HG03095 (cell line): ENCODE measurements around the gene TMSB4X.
"Not testable (repeated sequence)": the region's sequence is repeated elsewhere in the genome, so short reads cannot be mapped to it uniquely, and the experiment has no call there.

Experiments
- ATAC-seq: cut with Tn5 transposase; IDR thresholded peaks from one replicate; pipeline ENCODE4 v1.9.1; 2021; ENCODE audit warnings: moderate library complexity; ENCODE audit not compliant: unreplicated experiment

The TMSB4X gene

DNA sequence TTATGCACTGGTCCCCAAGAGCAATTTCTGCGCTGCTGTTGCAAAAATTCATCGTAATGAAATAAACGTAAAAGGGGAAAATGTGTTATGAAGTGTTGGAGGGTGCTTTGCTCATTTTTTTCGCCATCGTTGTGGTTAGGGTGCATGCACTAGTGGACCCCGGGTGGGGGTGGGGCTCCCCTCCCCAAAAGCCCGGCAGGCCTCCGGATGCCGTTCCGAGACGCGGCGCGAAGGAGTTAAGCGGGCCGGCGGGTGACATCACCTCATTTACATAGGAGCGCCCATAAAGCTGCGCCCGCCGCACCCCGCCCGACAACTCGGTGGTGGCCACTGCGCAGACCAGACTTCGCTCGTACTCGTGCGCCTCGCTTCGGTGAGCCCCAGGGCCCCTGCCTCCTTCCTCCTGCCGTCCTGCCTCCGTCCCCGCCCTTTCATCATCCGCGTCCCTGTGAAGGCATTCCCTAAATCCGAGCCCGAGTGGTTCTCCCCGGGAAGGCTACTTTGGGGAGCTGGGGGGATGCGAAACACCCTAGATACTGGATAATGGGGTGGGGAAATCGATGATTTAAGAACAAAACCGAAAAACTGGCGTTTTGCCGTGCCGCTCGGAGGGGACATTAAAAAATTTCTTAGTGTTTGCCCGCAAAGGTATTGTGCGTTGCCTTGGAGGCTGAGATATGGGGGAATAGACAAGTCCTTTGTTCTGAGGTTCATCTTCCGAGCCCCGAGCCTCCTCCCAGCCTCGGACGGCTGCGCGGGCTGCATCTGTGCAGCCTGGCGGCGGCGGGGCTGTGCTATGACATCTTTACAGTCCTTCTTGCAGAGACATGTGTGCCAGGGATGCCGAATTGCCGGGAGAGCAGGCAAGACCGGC is at the start of gene TMSB4X:
Gene TMSB4X, plus strand, starts transcription at position 315 of the 874 bp plus-strand sequence.
- ATAC-seq = peak; percentile 29

GRCh38 chrX:12929701-12930100 is 45.2 kb upstream of the TMSB4X start:
- no peak for ATAC-seq

DNA sequence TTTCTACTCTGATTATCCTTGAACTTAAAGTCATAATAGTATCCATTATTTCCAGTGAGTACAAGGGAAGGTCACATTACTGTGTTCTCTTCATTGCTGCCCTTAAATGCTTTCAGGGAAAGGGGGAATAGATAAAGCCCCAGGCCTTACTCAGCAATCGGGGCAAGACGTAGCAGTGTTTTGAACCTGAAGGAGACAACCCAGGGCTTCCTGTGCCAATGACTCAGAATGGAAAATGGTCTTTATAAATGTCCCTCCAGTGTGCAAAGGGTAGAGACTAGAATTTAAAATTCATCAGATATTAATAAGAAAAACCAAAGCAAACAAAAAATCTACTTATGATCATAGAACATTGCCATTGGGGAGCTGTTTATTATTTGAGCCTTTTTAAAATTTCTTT is 44.8 kb upstream of the TMSB4X start:
- no peak for ATAC-seq

DNA sequence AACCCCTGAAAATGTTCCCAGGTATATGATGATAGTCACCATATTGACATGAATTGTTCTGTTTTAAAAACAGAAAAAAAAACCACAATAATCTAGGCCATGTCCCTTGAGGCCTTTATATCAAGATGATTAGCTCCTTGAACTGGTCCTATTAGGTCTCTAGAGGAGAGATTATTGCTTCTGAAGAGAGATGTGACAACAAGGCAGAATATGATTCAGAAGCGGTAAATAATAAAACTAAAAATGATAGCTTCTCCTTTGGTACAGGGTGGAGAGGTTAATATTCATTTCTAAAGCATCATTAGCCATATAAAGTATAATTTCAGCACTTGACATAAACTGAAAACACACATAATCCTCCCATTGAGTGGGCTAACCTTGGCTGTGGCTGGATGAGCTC is 42.7 kb upstream of the TMSB4X start:
- no peak for ATAC-seq

- ATAC-seq = no peak
These were observed 40.1 kb upstream of the TMSB4X start for GRCh38 chrX:12934850-12935249.

DNA sequence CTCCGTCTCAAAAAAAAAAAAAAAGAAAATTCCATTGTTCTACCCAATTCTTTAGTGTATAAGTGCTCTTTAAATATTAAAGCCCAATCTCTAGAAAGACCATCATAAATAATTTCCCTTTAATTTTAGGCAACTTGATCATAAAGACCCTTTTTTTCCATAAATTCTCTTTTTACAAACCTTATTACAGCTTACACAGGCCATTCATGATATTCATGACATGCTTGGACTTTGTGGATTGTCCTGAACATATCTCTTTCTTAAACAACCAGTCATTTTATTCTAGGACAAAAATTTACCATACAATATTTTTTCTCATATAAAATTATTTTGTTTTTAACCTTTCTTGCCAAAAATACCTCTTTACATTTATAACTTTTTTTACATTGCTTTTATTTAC is 38.0 kb upstream of the TMSB4X start:
- no peak for ATAC-seq

- ATAC-seq = not testable (repeated sequence)
These were observed 34.4 kb upstream of the TMSB4X start for GRCh38 chrX:12940471-12940870.

- not testable (repeated sequence) for ATAC-seq
These were observed 31.3 kb upstream of the TMSB4X start for GRCh38 chrX:12943592-12943991.

DNA sequence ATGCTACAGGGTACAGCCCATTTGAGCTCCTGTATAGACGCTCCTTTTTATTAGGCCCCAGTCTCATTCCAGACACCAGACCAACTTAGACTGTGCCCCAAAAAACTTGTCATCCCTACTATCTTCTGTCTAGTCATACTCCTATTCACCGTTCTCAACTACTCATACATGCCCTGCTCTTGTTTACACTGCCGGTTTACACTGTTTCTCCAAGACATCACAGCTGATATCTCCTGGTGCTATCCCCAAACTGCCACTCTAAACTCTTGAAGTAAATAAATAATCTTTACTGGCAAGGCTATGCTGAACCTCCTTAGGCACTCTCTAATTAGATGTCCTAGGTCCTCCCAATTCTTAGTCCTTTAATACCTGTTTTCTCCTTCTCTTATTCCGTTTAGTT is 30.5 kb upstream of the TMSB4X start:
- not testable (repeated sequence) for ATAC-seq

DNA sequence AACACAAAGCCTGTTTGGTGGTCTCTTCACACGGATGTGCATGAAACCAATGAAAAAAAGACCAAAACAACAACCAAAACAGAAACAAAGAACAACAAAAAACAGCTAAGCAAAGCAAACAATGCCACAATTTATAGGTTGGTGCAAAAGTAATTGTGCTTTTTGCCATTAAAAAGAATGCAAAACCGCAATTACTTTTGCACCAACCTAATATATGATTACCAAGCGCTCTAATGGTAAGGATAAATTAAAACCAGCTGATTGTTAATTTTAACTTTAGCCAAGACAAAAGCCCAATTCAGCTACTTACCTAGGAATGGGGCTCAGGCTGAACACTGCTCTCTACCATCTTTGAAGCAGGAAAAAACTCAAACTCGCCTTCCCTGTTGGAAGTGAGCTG is 29.4 kb upstream of the TMSB4X start:
- ATAC-seq = no peak

GRCh38 chrX:12946406-12946805 is 28.5 kb upstream of the TMSB4X start:
- ATAC-seq = no peak

- ATAC-seq = no peak
These were observed 27.9 kb upstream of the TMSB4X start for GRCh38 chrX:12946838-12947544.

DNA sequence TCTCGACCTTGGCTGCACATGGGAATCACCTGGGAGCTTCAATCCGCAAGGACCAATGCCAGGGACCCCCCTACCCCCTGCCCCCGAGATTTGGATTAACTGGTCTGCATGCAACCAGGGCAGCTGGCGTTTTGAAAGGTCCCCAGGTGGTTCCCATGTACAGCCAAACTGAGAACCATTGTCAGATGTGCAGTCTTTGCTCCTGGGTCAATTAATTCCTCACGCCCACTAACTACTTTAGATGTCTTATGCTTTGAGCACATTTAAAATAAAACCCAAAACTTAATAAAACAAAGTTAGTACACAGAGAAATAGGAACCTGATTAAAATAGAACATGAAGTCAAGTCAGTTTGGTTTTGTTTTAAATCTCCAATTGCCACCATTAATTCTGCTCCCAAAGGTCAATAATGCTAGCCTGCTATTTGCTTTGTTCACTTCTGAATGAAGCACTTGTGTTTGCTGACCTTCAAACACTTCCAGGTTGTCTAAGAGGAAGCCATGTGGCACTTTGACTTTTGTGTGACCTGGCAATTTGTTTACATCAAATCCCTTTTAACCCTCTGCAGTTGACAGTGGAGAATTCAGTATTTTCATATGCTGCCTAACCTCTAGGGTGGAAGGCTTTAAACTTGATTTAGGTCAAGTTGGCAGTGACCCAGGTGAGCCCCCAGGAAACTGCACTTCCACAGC is 27.2 kb upstream of the TMSB4X start:
- no peak for ATAC-seq

GRCh38 chrX:12948495-12948894 is 26.4 kb upstream of the TMSB4X start:
- no peak for ATAC-seq

DNA sequence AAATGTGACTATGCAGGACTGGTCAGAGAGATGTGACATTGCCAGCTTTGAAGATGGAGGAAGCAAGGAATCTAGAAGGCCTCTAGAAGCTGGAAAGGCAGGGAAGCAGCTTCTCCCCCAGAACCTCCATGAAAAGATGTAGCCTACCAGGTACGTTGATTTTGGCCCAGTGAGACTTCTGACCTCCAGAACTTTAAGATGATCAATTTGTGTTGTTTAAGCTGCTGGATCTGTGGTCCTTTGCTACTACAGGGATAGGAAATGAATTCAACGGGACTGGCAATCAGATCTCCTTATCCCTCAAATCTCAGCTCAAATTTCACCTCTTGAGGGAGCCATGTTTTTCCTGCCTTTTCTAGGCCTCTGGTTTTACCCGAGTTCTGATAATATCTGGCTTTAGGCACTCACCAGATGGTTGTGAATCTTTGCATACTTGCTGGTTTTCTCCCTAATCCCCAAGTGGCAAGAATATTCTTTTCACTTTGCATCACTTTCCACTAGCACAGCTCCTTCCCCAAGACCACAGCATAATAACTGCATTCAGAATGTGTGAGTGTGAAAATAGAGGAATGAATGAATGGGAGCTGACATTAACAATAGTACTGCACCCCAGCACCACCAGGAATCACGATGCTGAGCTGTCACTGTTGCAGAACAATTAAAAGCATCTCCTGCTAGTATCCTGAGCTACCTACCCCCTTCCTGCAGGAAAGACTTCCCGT is 25.5 kb upstream of the TMSB4X start:
- no peak for ATAC-seq

- peak; percentile 56 for ATAC-seq
These were observed 24.8 kb upstream of the TMSB4X start for GRCh38 chrX:12949927-12950656.

DNA sequence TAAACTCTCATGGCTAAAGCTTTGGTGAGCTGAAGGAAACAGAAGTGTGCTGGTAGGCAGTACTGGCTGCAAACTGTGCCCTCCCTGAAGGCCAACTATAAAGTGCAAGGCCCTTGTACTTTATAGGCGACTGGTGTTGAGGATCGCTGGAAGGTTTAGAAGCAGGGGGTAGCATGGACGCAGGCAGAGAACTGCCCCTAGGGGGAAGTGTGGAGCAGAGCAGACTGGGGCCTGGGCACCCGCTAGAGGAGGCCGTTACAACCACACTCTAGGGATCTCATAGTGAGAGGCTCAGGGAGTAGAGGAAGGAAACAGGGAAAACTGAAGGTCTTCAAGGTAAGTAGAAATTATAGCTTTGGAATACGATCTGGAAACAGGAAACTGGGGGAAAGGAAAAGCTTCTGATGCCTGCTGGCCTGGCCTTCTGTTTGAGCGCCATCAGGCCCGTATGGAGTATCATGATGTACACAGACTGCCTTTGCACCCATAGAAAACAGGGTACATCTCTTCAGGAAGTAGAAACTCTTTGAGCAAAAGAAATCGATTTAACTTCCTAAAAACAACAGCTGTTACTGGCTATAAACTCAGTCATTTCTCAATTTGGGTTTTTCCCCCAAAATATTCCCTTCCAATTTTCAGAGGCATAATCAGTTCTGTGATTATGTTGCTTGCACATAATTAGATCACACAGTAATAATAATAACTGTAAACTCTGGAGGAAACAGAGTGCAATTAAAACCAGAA is 23.9 kb upstream of the TMSB4X start:
- peak; percentile 46 for ATAC-seq

GRCh38 chrX:12951595-12951975 is 23.3 kb upstream of the TMSB4X start:
- no peak for ATAC-seq

- no peak for ATAC-seq
These were observed 21.5 kb upstream of the TMSB4X start for GRCh38 chrX:12953420-12953819.

DNA sequence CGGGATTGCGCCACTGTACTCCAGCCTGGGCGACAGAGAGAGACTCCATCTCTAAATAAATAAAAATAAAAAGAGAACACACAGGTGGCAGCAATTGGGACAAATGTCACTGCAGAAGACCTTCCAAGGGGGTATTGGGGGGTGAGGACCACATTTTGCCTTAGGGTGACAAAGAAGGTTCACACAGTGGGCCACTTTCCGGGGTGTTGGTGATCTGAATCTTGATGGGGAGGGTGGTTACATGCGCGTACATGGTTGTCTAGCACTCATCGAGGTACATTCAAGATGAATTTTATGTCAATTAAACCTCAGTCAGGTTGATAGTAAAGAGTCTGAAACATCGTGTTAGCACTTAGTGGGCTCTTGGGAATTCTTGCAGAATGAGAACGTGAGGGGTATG is 20.5 kb upstream of the TMSB4X start:
- ATAC-seq = no peak
